ENCODE results near the gene TBC1D4. TPM values are rescaled to one million over a fixed set of nuclear protein-coding genes. Genes with fewer than 3 reads are reported as not detected.

The TBC1D4 gene
- total and polyA plus RNA-seq, 9 of the 15 experiments (the other 6 are each of a cell fraction or from before 2014, with no cell fraction given): 2.8 to 12.3 (median 7.0) TPM

GRCh38 chr13:75478659-75479058, 3.3 kb downstream of the TBC1D4 start:
- BruUV-seq (replicated peaks): no TSS peak
- FAIRE-seq (no peak), ATAC-seq (no peak), DNase-seq (ENCODE audit: extremely low read depth in 1 of 4, low spot score in 3 of 4) (no peak)
- Histone ChIP-seq H4K20me1 (replicated peaks; ENCODE audit: control insufficient read depth, insufficient read depth, low read length) (no peaks in the 10 kb centered on the region), H3K4me1 (replicated peaks in 1 of 2; ENCODE audit: control insufficient read depth in 2 of 2, insufficient read depth in 2 of 2, low read length in 2 of 2) (peaks cover 0 to 20% of the 10 kb centered on the region in 2 experiments; a peak in 3 of 5 replicates), H3K27me3 (ENCODE audit: control insufficient read depth in 2 of 2, insufficient read depth in 2 of 2, low read length in 2 of 2) (no peaks in the 10 kb centered on the region), H3K4me2 (ENCODE audit: insufficient read depth, low read length) (no peak overlapping the region), H3K9me1 (ENCODE audit: control insufficient read depth, insufficient read depth, low read length) (no peaks in the 10 kb centered on the region), H3K4me3 (no peak overlapping the region), H3K9ac (ENCODE audit: insufficient read depth in 1 of 2, low read depth in 2 of 2, low read length in 2 of 2) (no peak overlapping the region), H3K79me2 (ENCODE audit: control insufficient read depth, insufficient read depth, low read length) (peaks cover 48% of the 10 kb centered on the region), H3K9me3 (replicated peaks; ENCODE audit: control insufficient read depth, insufficient read depth, low read depth, low read length) (no peaks in the 10 kb centered on the region), H3K27ac (ENCODE audit: extremely low read depth, low read depth, low read length) (no peak overlapping the region), H3K36me3 (ENCODE audit: control insufficient read depth, insufficient read depth, low read length) (no peaks in the 10 kb centered on the region), H2AFZ (ENCODE audit: low read depth, low read length) (no peak overlapping the region)
- ChIA-PET POLR2A (interaction anchor here (1.4 kb wide), 1 partner anchor 11 kb away, joined by 3 read pairs; no protein-coding TSS in a partner anchor), CTCF (ENCODE audit: low intra/inter-chr PET ratio) (no interaction called here)
- WGBS (ENCODE audit: insufficient coverage, low coverage, missing lambda C conversion rate): 21% methylated on average over 4 of the region's 4 CpGs
- intact Hi-C loops (cut with micrococcal nuclease) (no loop called here), in situ Hi-C loops (cut with MboI) (no loop called here)
- no peak for TF ChIP-seq THAP12 (CRISPR knock-in tag; IDR thresholded peaks at IDR 0.05)
- TF ChIP-seq ZEB2 (IDR thresholded peaks at IDR 0.05): no peak
- TF ChIP-seq, protein P1, sequence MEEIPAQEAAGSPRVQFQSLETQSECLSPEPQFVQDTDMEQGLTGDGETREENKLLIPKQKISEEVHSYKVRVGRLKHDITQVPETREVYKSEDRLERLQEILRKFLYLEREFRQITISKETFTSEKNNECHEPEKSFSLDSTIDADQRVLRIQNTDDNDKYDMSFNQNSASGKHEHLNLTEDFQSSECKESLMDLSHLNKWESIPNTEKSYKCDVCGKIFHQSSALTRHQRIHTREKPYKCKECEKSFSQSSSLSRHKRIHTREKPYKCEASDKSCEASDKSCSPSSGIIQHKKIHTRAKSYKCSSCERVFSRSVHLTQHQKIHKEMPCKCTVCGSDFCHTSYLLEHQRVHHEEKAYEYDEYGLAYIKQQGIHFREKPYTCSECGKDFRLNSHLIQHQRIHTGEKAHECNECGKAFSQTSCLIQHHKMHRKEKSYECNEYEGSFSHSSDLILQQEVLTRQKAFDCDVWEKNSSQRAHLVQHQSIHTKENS (CRISPR knock-in tag; IDR thresholded peaks at IDR 0.05): no peak
- no peak for TF ChIP-seq POLR2H (tag; IDR thresholded peaks at IDR 0.05; ENCODE audit: low read depth)
- no peak for TF ChIP-seq TRIM24 (IDR thresholded peaks at IDR 0.05)
- no peak for TF ChIP-seq SNRNP70 (optimal IDR thresholded peaks at IDR 0.05; ENCODE audit: low read depth, low read length)
- TF ChIP-seq ZC3H4 (CRISPR knock-in tag; IDR thresholded peaks at IDR 0.05; ENCODE audit: borderline replicate concordance): no peak
- no peak for TF ChIP-seq REST (IDR thresholded peaks at IDR 0.05; ENCODE audit: borderline replicate concordance)
- TF ChIP-seq REST (CRISPR knock-in tag; IDR thresholded peaks at IDR 0.05; ENCODE audit: low read depth): no peak
- TF ChIP-seq ZNF445 (CRISPR knock-in tag; IDR thresholded peaks at IDR 0.05; ENCODE audit: low read depth): no peak
- TF ChIP-seq SMARCA5 (IDR thresholded peaks at IDR 0.05): no peak

Measured in K562 (cell line).